ENCODE data around the gene SYNM.

DNA sequence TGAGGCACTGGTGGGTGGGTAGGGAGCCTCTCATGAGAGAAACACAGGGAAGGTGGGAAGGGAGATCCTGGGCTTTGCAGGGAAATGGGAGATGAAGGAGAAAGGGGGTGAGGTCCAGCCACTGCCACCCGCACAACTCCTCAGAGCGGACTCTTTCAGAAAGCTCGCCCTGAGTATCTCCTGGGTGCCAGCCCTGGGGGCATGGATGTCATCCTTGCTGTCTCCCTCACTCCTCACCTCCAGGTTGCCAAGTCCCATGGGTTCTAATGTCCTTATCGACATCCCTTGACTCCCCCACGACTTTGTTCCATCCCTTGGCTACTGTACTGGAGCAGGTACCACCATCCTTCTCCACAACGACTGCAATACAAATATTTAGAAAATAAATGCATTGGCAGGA is 40.9 kb downstream of the SYNM start:
- TF ChIP-seq, protein P1, sequence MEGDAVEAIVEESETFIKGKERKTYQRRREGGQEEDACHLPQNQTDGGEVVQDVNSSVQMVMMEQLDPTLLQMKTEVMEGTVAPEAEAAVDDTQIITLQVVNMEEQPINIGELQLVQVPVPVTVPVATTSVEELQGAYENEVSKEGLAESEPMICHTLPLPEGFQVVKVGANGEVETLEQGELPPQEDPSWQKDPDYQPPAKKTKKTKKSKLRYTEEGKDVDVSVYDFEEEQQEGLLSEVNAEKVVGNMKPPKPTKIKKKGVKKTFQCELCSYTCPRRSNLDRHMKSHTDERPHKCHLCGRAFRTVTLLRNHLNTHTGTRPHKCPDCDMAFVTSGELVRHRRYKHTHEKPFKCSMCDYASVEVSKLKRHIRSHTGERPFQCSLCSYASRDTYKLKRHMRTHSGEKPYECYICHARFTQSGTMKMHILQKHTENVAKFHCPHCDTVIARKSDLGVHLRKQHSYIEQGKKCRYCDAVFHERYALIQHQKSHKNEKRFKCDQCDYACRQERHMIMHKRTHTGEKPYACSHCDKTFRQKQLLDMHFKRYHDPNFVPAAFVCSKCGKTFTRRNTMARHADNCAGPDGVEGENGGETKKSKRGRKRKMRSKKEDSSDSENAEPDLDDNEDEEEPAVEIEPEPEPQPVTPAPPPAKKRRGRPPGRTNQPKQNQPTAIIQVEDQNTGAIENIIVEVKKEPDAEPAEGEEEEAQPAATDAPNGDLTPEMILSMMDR (IDR thresholded peaks at IDR 0.05; ENCODE audit: low read length), result no peak
- no peak for TF ChIP-seq EZH2 (optimal IDR thresholded peaks at IDR 0.05; ENCODE audit: low read depth, low read length)
